A549 (cell line): ENCODE measurements around the gene ABHD5. TPM values are rescaled to one million over a fixed set of nuclear protein-coding genes. Genes with fewer than 3 reads are reported as not detected.

Experiments used
- ATAC-seq, 2 experiments: fragments of 200-7000 bp in 1 of 2; fragments of >200 bp in 1 of 2; cut with Nextera tagmentation in 1 of 2; cut with Tn5 transposase in 1 of 2; 3 replicates each; pipeline versions ENCODE4 v1.8.0 to v1.9.1; 2018 to 2020; ENCODE audit warnings: mild to moderate bottlenecking in 1 of 2, moderate library complexity in 1 of 2
- CTCF ChIA-PET: fragments of 300-600 bp; sonication (Branson Sonifier 250); formaldehyde crosslinking; extraction: SDS; loops from one replicate; lab custom pipeline; 2021; ENCODE audit warnings: antibody characterized with exemption, inconsistent platforms; lab: Yijun Ruan, JAX
- POLR2A ChIA-PET: fragments of 350-600 bp; formaldehyde crosslinking; extraction: SDS; loops from one replicate; lab custom pipeline; 2021; ENCODE audit warnings: antibody characterized with exemption, inconsistent platforms; lab: Yijun Ruan, JAX
- DNase-seq, 2 experiments: peaks; one replicate each; pipeline versions ENCODE4 v3.0.0 to v3.0.0-alpha.2; 2011 to 2016; ENCODE audit warnings: low read depth in 1 of 2, low spot score in 1 of 2
- FAIRE-seq: peaks from 2 replicates; lab custom pipeline; 2011; peaks lifted over from hg19 to GRCh38; lab: Jason Lieb, UNC
- H3K27ac ChIP-seq, 2 experiments: fragments of >200 bp; sonication (Bioruptor Twin); formaldehyde crosslinking; 3 replicates each; pipeline ENCODE4 v1.5.1; 2016 to 2017
- H3K4me1 ChIP-seq: fragments of >200 bp; sonication (Bioruptor Twin); formaldehyde crosslinking; 3 replicates; pipeline ENCODE4 v1.6.1; 2016
- H3K4me2 ChIP-seq: fragments of >200 bp; sonication (Bioruptor Twin); formaldehyde crosslinking; 3 replicates; pipeline ENCODE4 v1.6.1; 2016
- H3K4me3 ChIP-seq: fragments of >200 bp; sonication (Bioruptor Twin); formaldehyde crosslinking; 3 replicates; pipeline ENCODE4 v1.5.1; 2016
- H3K9me3 ChIP-seq: fragments of >200 bp; sonication (Bioruptor Twin); formaldehyde crosslinking; 3 replicates; pipeline ENCODE4 v1.6.1; 2016
- CBX8 ChIP-seq: fragments of 200-600 bp; sonication (generic); IDR thresholded peaks from 2 replicates; pipeline ENCODE4 v1.6.1; 2016
- CHD2 ChIP-seq: fragments of 150-350 bp; IDR thresholded peaks from 2 replicates; pipeline ENCODE4 v1.6.1; 2014; ENCODE audit warnings: low read length; ENCODE audit not compliant: partially characterized antibody
- EP300 ChIP-seq, 2 experiments: fragments of >200 bp; sonication (Bioruptor Twin); formaldehyde crosslinking; IDR thresholded peaks; 2 replicates in 1 of 2; 3 replicates in 1 of 2; pipeline ENCODE4 v1.6.1; 2016 to 2017
- KDM5A ChIP-seq: fragments of 200-600 bp; sonication (generic); IDR thresholded peaks from 2 replicates; pipeline ENCODE4 v1.6.1; 2016; ENCODE audit warnings: antibody characterized with exemption, mild to moderate bottlenecking
- MAFK ChIP-seq: fragments of 450-650 bp; IDR thresholded peaks from 2 replicates; pipeline ENCODE4 v1.6.1; 2014; ENCODE audit not compliant: partially characterized antibody
- MAZ ChIP-seq: fragments of 150-350 bp; IDR thresholded peaks from 2 replicates; pipeline ENCODE4 v1.6.1; 2014; ENCODE audit warnings: antibody characterized with exemption, low read depth, low read length, borderline replicate concordance
- PHF8 ChIP-seq: fragments of 200-600 bp; sonication (generic); IDR thresholded peaks from 2 replicates; pipeline ENCODE4 v1.6.1; 2016; ENCODE audit warnings: low read depth, mild to moderate bottlenecking, antibody characterized with exemption, moderate library complexity, borderline replicate concordance
- RAD21 ChIP-seq, 2 experiments: fragments of >200 bp in 1 of 2; sonication (Bioruptor Twin) in 1 of 2; formaldehyde crosslinking in 1 of 2; IDR thresholded peaks in 1 of 2; conservative IDR thresholded peaks in 1 of 2; 2 replicates in 1 of 2; 3 replicates in 1 of 2; pipeline ENCODE4 v1.6.1; 2012 to 2018; ENCODE audit warnings: inconsistent platforms in 1 of 2
- RNF2 ChIP-seq: fragments of 200-600 bp; sonication (generic); IDR thresholded peaks from 2 replicates; pipeline ENCODE4 v1.6.1; 2016; ENCODE audit warnings: low read depth, mild to moderate bottlenecking, antibody characterized with exemption, moderate library complexity, borderline replicate concordance
- SMC3 ChIP-seq: fragments of >200 bp; sonication (Bioruptor Twin); formaldehyde crosslinking; IDR thresholded peaks from 3 replicates; pipeline ENCODE4 v1.6.1; 2018; ENCODE audit warnings: inconsistent platforms
- TFCP2L1 ChIP-seq: fragments of 250-450 bp; sonication (Bioruptor Pico); IDR thresholded peaks from 2 replicates; pipeline ENCODE4 v1.5.0; 2021; ENCODE audit warnings: mild to moderate bottlenecking
- TP53 ChIP-seq: fragments of 250-450 bp; sonication (Bioruptor Pico); IDR thresholded peaks from 2 replicates; pipeline ENCODE4 v1.5.0; 2021; ENCODE audit warnings: mild to moderate bottlenecking, moderate library complexity
- ZC3H11A ChIP-seq: fragments of 450-650 bp; IDR thresholded peaks from 2 replicates; pipeline ENCODE4 v1.6.1; 2014; ENCODE audit warnings: antibody characterized with exemption, mild to moderate bottlenecking
- ZFP36 ChIP-seq: fragments of 450-650 bp; IDR thresholded peaks from 2 replicates; pipeline ENCODE4 v1.6.1; 2014; ENCODE audit warnings: borderline replicate concordance; ENCODE audit not compliant: partially characterized antibody
- ZSCAN20 ChIP-seq: fragments of 250-450 bp; sonication (Bioruptor Pico); IDR thresholded peaks from 2 replicates; pipeline ENCODE4 v1.8.0; 2022; ENCODE audit warnings: mild to moderate bottlenecking, moderate library complexity
- WGBS: methylation state at CpG from one replicate; pipeline ENCODE4 v1.1.6; 2017; ENCODE audit errors: missing lambda C conversion rate; 5-methylcytosine and 5-hydroxymethylcytosine counted together
- polyA plus RNA-seq, 4 experiments: library from polyadenylated mRNA; depleted of rRNA in 3 of 4; stranded (reverse); fragments of >200 nt; fragmentation: RNase III in 1 of 4; extraction: RNeasy Plus Mini Kit Qiagen cat#74134 plus additional on column Dnase treatment in 1 of 4; gene quantifications; 2 replicates in 3 of 4; 3 replicates in 1 of 4; pipeline ENCODE4 v1.2.3, GENCODE V29; 2011 to 2017
- TF ChIP-seq, protein P1 (sequence below): fragments of 200-600 bp; sonication (generic); IDR thresholded peaks from 2 replicates; pipeline ENCODE4 v1.6.1; 2016; ENCODE audit warnings: antibody characterized with exemption, mild to moderate bottlenecking, moderate library complexity
- TF ChIP-seq, protein P2 (sequence below): fragments of 150-350 bp; IDR thresholded peaks from 2 replicates; pipeline ENCODE4 v1.6.1; 2014; ENCODE audit warnings: low read depth, mild to moderate bottlenecking, low read length
- TF ChIP-seq, protein P3 (sequence below): fragments of >200 bp; sonication (Bioruptor Twin); formaldehyde crosslinking; IDR thresholded peaks from 3 replicates; pipeline ENCODE4 v1.6.1; 2016
- TF ChIP-seq, protein P4 (sequence below): fragments of >200 bp; sonication (Bioruptor Twin); formaldehyde crosslinking; IDR thresholded peaks from 2 replicates; pipeline ENCODE4 v1.6.1; 2016
- TF ChIP-seq, protein P5 (sequence below): IDR thresholded peaks from 2 replicates; pipeline ENCODE4 v1.6.1; 2012
- TF ChIP-seq, protein P6 (sequence below): fragments of 250-450 bp; sonication (Bioruptor Pico); IDR thresholded peaks from 2 replicates; pipeline ENCODE4 v1.5.0; 2021; ENCODE audit warnings: mild to moderate bottlenecking, moderate library complexity, borderline replicate concordance

ABHD5 gene
- polyA plus RNA-seq, 2 of the 4 experiments (the other 2 are of a cell fraction), result 16.6 to 17.8 TPM

DNA sequence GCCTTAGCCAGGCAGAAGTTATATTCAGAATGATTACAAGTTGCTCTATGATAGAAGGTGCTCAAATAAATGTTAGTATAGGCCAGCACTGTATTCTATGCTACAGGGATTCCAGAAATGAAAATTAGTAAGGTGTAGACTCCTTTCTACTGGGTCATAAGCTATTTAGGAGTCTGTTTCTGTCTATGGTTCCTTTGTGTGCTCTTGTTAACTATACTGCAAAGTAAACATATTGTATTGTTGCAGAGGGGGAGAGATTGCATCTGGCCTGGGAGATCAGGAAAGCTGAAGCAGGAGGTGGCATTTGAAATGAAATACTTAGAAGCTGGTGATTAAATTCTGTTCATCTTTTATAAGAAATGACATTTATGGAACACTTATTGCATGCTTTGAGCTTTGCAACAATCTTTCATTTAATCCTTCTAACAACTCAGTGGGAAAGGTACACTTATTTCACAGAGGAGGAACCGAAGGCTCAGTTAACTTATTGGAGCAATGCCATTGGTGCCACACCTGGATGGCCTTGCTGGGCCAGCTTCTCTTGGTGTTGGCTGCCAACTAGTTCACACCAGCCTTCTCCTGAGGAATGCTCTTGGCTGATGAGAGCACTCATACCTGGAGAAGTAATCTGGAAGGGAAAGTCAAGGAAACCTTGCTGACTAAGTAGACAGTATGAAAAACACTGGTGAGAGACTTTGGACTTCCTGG lies 39.1 kb downstream of the ABHD5 start (continued):
- TF ChIP-seq, protein P1, sequence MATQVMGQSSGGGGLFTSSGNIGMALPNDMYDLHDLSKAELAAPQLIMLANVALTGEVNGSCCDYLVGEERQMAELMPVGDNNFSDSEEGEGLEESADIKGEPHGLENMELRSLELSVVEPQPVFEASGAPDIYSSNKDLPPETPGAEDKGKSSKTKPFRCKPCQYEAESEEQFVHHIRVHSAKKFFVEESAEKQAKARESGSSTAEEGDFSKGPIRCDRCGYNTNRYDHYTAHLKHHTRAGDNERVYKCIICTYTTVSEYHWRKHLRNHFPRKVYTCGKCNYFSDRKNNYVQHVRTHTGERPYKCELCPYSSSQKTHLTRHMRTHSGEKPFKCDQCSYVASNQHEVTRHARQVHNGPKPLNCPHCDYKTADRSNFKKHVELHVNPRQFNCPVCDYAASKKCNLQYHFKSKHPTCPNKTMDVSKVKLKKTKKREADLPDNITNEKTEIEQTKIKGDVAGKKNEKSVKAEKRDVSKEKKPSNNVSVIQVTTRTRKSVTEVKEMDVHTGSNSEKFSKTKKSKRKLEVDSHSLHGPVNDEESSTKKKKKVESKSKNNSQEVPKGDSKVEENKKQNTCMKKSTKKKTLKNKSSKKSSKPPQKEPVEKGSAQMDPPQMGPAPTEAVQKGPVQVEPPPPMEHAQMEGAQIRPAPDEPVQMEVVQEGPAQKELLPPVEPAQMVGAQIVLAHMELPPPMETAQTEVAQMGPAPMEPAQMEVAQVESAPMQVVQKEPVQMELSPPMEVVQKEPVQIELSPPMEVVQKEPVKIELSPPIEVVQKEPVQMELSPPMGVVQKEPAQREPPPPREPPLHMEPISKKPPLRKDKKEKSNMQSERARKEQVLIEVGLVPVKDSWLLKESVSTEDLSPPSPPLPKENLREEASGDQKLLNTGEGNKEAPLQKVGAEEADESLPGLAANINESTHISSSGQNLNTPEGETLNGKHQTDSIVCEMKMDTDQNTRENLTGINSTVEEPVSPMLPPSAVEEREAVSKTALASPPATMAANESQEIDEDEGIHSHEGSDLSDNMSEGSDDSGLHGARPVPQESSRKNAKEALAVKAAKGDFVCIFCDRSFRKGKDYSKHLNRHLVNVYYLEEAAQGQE, result no peak

DNA sequence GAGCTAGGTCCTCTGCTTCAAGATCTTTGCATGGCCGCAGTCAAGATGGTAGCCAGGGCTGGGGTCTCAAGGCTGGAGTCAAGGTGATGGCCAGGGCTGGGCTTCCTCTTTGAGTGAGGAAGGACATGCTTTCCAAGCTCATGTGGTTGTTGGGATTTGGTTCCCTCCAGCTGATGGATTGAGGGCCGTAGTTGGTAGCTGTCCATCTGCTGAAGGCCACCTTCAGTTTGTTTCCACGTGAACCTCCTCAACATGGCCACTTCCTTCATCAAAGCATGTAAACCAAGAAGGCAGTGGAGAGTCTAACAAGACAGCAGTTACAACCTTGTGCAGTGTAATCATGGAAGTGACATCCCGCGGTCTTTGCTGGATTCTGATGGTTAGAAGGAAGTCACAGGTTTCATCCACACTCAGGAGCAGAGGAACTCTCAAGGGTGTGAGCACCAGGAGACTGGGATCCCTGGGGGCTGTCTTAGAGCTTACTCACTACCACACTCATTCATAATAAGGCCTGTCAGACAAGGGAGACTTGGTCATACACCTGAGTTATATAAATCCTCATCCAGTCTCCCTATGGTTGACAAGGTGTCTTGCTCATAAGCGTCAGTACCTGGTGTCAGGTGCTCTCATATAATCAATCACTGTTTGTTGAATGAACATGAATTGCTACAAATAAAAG lies 42.1 kb downstream of the ABHD5 start:
- Histone ChIP-seq H3K27ac (no peak overlapping the region), H3K9me3 (no peaks in the 10 kb centered on the region), H3K4me3 (no peak overlapping the region), H3K4me1 (no peaks in the 10 kb centered on the region; the same call in 2 of the 3 replicates), H3K4me2 (no peak overlapping the region)
- CTCF ChIA-PET, result no interaction called here
- FAIRE-seq (no peak), ATAC-seq (no peak), DNase-seq (no peak)
- POLR2A ChIA-PET, result no interaction called here
- TF ChIP-seq MAZ, result no peak
- no peak for TF ChIP-seq KDM5A
- no peak for TF ChIP-seq EP300 (IDR thresholded peaks at IDR 0.05)
- no peak for TF ChIP-seq ZSCAN20 (CRISPR knock-in tag)
- 91% methylated on average over 5 of the region's 6 CpGs for WGBS

DNA sequence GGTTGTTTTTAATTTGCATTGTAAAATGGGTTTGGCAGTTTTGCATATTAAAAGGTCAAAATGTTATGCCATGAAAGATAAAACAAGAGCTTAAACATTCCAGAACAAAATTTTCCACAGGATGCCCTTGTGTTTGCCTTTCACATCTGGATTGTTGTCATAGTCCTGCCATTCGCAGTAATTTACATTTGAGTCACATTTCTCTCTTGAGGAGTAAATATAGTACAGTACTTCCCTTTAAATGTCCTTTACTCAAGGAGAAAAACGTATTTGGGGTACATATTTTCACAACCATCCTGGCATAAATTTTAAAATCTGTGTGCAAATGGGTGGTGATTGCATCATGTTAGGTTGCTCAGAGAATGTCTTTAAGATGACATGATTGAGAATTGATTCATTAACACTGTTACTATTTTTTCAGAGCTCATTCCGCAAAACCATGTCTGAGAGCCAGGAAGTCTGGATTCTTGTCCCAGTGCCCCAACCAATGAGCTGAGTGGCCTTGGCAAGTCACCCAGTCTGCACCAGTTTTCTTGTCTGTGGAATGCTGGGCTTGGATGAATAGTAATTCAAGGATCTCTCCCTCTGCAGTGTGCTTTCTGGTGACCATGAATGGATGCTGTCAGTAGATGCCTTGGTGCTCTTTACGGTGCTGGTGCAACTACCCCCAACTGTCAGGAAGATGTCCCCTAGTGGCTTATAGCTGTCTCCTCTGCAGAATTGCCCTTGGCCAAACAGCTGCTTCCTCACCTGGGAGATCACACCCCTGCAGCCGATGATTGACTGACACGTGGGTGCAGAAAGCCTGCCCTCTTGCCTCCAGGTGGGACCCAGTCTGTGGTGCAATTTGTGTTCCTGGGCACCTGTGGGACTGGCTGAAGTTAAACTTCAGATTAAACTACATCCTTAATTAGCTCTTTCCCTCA lies 43.0 kb downstream of the ABHD5 start:
- no peak for TF ChIP-seq MAFK
- TF ChIP-seq, protein P2, sequence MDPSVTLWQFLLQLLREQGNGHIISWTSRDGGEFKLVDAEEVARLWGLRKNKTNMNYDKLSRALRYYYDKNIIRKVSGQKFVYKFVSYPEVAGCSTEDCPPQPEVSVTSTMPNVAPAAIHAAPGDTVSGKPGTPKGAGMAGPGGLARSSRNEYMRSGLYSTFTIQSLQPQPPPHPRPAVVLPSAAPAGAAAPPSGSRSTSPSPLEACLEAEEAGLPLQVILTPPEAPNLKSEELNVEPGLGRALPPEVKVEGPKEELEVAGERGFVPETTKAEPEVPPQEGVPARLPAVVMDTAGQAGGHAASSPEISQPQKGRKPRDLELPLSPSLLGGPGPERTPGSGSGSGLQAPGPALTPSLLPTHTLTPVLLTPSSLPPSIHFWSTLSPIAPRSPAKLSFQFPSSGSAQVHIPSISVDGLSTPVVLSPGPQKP, result no peak
- no peak for TF ChIP-seq SMC3
- no peak for TF ChIP-seq TFCP2L1 (CRISPR knock-in tag)
- TF ChIP-seq, protein P3, sequence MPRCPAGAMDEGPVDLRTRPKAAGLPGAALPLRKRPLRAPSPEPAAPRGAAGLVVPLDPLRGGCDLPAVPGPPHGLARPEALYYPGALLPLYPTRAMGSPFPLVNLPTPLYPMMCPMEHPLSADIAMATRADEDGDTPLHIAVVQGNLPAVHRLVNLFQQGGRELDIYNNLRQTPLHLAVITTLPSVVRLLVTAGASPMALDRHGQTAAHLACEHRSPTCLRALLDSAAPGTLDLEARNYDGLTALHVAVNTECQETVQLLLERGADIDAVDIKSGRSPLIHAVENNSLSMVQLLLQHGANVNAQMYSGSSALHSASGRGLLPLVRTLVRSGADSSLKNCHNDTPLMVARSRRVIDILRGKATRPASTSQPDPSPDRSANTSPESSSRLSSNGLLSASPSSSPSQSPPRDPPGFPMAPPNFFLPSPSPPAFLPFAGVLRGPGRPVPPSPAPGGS, result no peak
- no peak for TF ChIP-seq CBX8
- no peak for TF ChIP-seq PHF8
- TF ChIP-seq, protein P4, sequence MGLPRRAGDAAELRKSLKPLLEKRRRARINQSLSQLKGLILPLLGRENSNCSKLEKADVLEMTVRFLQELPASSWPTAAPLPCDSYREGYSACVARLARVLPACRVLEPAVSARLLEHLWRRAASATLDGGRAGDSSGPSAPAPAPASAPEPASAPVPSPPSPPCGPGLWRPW, result no peak
- TF ChIP-seq TP53 (CRISPR knock-in tag), result no peak
- no peak for TF ChIP-seq CHD2
- TF ChIP-seq ZSCAN20 (CRISPR knock-in tag), result no peak
- TF ChIP-seq, protein P5, sequence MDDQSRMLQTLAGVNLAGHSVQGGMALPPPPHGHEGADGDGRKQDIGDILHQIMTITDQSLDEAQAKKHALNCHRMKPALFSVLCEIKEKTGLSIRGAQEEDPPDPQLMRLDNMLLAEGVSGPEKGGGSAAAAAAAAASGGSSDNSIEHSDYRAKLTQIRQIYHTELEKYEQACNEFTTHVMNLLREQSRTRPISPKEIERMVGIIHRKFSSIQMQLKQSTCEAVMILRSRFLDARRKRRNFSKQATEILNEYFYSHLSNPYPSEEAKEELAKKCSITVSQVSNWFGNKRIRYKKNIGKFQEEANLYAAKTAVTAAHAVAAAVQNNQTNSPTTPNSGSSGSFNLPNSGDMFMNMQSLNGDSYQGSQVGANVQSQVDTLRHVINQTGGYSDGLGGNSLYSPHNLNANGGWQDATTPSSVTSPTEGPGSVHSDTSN, result no peak
- no peak for TF ChIP-seq RNF2
- TF ChIP-seq ZFP36, result no peak
- TF ChIP-seq RAD21 (conservative IDR thresholded peaks at IDR 0.05 in 1 of 2, IDR thresholded peaks at IDR 0.05 in 1 of 2), result no peak
- TF ChIP-seq, protein P6, sequence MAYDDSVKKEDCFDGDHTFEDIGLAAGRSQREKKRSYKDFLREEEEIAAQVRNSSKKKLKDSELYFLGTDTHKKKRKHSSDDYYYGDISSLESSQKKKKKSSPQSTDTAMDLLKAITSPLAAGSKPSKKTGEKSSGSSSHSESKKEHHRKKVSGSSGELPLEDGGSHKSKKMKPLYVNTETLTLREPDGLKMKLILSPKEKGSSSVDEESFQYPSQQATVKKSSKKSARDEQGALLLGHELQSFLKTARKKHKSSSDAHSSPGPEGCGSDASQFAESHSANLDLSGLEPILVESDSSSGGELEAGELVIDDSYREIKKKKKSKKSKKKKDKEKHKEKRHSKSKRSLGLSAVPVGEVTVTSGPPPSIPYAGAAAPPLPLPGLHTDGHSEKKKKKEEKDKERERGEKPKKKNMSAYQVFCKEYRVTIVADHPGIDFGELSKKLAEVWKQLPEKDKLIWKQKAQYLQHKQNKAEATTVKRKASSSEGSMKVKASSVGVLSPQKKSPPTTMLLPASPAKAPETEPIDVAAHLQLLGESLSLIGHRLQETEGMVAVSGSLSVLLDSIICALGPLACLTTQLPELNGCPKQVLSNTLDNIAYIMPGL, result no peak
- TF ChIP-seq ZC3H11A, result no peak
- peaks cover 6% of the 10 kb centered on the region; the same call in 2 of the 3 replicates for H3K4me1 ChIP-seq
- no peak overlapping the region for H3K4me3 ChIP-seq
- no peak for DNase-seq
- ChIA-PET CTCF (no interaction called here), POLR2A (no interaction called here)
- no peak for FAIRE-seq
- no peaks in the 10 kb centered on the region for H3K9me3 ChIP-seq
- no peak for ATAC-seq
- H3K27ac ChIP-seq, result no peak overlapping the region
- no peak overlapping the region for H3K4me2 ChIP-seq
- 87% methylated on average over 6 of the region's 6 CpGs for WGBS
